Measurements from ENCODE around the gene PITPNM1.

GRCh38 chr11:67514116-67514515, 9.0 kb upstream of the PITPNM1 start:
- no peak for TF ChIP-seq ELF1 (CRISPR knock-in tag; IDR thresholded peaks at IDR 0.05)
- no peak for TF ChIP-seq ZNF644 (CRISPR knock-in tag; IDR thresholded peaks at IDR 0.05; ENCODE audit: low read depth)
- TF ChIP-seq ZNF24 (IDR thresholded peaks at IDR 0.05), result no peak
- no peak for TF ChIP-seq ATF3 (CRISPR knock-in tag; IDR thresholded peaks at IDR 0.05)
- no peak for TF ChIP-seq SMARCE1 (IDR thresholded peaks at IDR 0.05; ENCODE audit: borderline replicate concordance)
- TF ChIP-seq, protein P1, sequence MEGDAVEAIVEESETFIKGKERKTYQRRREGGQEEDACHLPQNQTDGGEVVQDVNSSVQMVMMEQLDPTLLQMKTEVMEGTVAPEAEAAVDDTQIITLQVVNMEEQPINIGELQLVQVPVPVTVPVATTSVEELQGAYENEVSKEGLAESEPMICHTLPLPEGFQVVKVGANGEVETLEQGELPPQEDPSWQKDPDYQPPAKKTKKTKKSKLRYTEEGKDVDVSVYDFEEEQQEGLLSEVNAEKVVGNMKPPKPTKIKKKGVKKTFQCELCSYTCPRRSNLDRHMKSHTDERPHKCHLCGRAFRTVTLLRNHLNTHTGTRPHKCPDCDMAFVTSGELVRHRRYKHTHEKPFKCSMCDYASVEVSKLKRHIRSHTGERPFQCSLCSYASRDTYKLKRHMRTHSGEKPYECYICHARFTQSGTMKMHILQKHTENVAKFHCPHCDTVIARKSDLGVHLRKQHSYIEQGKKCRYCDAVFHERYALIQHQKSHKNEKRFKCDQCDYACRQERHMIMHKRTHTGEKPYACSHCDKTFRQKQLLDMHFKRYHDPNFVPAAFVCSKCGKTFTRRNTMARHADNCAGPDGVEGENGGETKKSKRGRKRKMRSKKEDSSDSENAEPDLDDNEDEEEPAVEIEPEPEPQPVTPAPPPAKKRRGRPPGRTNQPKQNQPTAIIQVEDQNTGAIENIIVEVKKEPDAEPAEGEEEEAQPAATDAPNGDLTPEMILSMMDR (CRISPR knock-in tag; IDR thresholded peaks at IDR 0.05), result no peak
- no peak for TF ChIP-seq PRDM4 (CRISPR knock-in tag; IDR thresholded peaks at IDR 0.05; ENCODE audit: borderline replicate concordance)
- no peak for TF ChIP-seq ZNF749 (CRISPR knock-in tag; IDR thresholded peaks at IDR 0.05; ENCODE audit: borderline replicate concordance)
- TF ChIP-seq MXD1 (CRISPR knock-in tag; IDR thresholded peaks at IDR 0.05), result no peak
- TF ChIP-seq TCF7 (IDR thresholded peaks at IDR 0.05; ENCODE audit: low read depth), result no peak
- TF ChIP-seq ZNF432 (CRISPR knock-in tag; IDR thresholded peaks at IDR 0.05; ENCODE audit: borderline replicate concordance), result no peak
- TF ChIP-seq ZBTB46 (CRISPR knock-in tag; IDR thresholded peaks at IDR 0.05; ENCODE audit: borderline replicate concordance), result no peak
- TF ChIP-seq, protein P2, sequence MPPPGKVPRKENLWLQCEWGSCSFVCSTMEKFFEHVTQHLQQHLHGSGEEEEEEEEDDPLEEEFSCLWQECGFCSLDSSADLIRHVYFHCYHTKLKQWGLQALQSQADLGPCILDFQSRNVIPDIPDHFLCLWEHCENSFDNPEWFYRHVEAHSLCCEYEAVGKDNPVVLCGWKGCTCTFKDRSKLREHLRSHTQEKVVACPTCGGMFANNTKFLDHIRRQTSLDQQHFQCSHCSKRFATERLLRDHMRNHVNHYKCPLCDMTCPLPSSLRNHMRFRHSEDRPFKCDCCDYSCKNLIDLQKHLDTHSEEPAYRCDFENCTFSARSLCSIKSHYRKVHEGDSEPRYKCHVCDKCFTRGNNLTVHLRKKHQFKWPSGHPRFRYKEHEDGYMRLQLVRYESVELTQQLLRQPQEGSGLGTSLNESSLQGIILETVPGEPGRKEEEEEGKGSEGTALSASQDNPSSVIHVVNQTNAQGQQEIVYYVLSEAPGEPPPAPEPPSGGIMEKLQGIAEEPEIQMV (CRISPR knock-in tag; IDR thresholded peaks at IDR 0.05; ENCODE audit: low read depth), result no peak
- TF ChIP-seq SP1 (IDR thresholded peaks at IDR 0.05), result no peak
- TF ChIP-seq SP1 (CRISPR knock-in tag; IDR thresholded peaks at IDR 0.05), result no peak

Data from HepG2 (cell line).